HUES64 (cell line): Measurements from ENCODE around the gene RAB9B.

Experiments
- H3K27ac ChIP-seq: 2 replicates; pipeline ENCODE4 v1.7.0; 2013; ENCODE audit warnings: low read depth, low read length, inconsistent platforms
- H3K27me3 ChIP-seq: 2 replicates; pipeline ENCODE4 v1.6.1; 2013; ENCODE audit warnings: mild to moderate bottlenecking, low read length; ENCODE audit not compliant: insufficient read depth
- H3K36me3 ChIP-seq: 2 replicates; pipeline ENCODE4 v1.6.1; 2013; ENCODE audit warnings: mild to moderate bottlenecking, low read length; ENCODE audit not compliant: insufficient read depth
- H3K4me1 ChIP-seq: 2 replicates; pipeline ENCODE4 v1.6.1; 2013; ENCODE audit warnings: mild to moderate bottlenecking, low read length, moderate library complexity; ENCODE audit not compliant: insufficient read depth
- H3K4me3 ChIP-seq: 2 replicates; pipeline ENCODE4 v1.5.1; 2013; ENCODE audit warnings: mild to moderate bottlenecking, low read length, moderate library complexity
- H3K9ac ChIP-seq: 2 replicates; pipeline ENCODE4 v1.6.1; 2013; ENCODE audit warnings: mild to moderate bottlenecking, low read depth, low read length
- H3K9me3 ChIP-seq: 2 replicates; pipeline ENCODE4 v1.6.1; 2013; ENCODE audit warnings: low read depth, low read length; ENCODE audit not compliant: insufficient read depth
- WGBS: fragments of 150-250, 120-280 bp; methylation state at CpG from one replicate; pipeline ENCODE4 v1.1.7; 2013; ENCODE audit warnings: missing lambda C conversion rate; 5-methylcytosine and 5-hydroxymethylcytosine counted together

RAB9B gene

DNA sequence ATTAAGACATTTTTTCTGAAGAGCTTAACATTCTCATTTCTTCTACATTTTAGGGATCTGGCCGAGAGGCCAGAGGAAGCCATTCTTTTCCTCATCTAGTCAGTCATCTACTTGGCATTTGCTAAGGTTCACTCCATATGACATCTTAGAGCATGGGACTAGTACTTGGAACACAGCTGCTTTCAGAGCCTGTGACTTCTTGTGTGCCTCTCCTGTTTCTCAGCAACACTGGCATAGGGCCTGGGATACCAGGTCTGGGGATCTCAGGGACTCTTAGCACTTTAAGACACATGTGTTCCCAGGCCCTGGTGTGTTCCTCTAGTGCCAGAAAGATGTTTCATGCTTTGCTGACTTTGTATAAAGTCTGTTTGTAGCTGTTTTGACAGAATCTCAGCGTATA lies 48.1 kb downstream of the RAB9B start:
- WGBS: 95% methylated on average over 2 of the region's 2 CpGs
- Histone ChIP-seq H3K36me3 (peaks cover 85% of the 10 kb centered on the region), H3K4me3 (no peak overlapping the region), H3K27me3 (no peaks in the 10 kb centered on the region), H3K9ac (no peak overlapping the region), H3K4me1 (no peaks in the 10 kb centered on the region; the same call in 1 of the 2 replicates), H3K9me3 (no peaks in the 10 kb centered on the region), H3K27ac (no peak overlapping the region)

DNA sequence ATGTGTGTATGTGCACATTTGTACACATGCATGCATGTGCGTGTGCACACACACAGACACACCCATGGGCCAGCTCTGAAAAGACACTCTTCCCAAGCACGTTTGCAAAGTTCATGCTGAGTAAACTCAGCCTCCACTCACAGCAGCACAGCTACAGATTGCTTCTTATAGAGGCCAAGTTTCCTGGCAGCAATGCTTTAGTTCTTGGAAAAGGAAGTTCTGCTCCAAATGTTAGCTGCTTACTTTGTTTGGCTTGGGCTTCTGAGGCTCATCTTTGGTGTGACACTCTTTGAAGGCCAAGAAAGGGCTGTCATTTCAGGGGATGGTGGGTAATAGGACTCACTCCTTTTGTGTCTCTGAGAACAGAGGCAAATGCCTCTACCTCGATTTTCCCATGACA lies 48.9 kb downstream of the RAB9B start:
- Histone ChIP-seq H3K27ac (no peak overlapping the region), H3K27me3 (no peaks in the 10 kb centered on the region), H3K4me1 (no peaks in the 10 kb centered on the region; the same call in 1 of the 2 replicates), H3K36me3 (peaks cover 85% of the 10 kb centered on the region), H3K9ac (no peak overlapping the region), H3K4me3 (no peak overlapping the region), H3K9me3 (no peaks in the 10 kb centered on the region)
- WGBS: 91% methylated on average over 3 of the region's 3 CpGs

DNA sequence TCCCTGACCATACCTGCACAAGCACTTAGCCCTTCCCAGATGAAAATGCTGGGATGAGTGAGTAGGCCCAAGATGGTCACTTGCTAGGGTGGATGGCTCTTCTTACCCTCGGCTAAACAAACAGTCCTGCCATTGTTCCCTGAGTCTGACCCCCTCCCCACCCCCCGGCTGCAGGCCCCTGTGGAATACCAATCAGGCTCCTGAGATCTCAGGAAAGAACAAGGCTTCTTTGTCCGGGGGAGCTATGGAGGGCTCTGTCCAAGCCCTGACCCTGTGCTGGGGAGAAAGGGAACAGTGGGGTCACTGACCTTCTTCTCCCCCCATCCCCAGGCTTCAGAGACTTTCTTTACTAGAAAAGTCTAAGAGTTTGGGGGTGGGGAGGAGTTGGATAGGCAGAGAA lies 49.4 kb downstream of the RAB9B start:
- WGBS: 100% methylated on average over 2 of the region's 3 CpGs
- no peak overlapping the region for H3K27ac ChIP-seq
- no peak overlapping the region for H3K4me3 ChIP-seq
- H3K9me3 ChIP-seq: no peaks in the 10 kb centered on the region
- no peak overlapping the region for H3K9ac ChIP-seq
- no peaks in the 10 kb centered on the region for H3K27me3 ChIP-seq
- H3K4me1 ChIP-seq: no peaks in the 10 kb centered on the region; the same call in 1 of the 2 replicates
- H3K36me3 ChIP-seq: peaks cover 85% of the 10 kb centered on the region

DNA sequence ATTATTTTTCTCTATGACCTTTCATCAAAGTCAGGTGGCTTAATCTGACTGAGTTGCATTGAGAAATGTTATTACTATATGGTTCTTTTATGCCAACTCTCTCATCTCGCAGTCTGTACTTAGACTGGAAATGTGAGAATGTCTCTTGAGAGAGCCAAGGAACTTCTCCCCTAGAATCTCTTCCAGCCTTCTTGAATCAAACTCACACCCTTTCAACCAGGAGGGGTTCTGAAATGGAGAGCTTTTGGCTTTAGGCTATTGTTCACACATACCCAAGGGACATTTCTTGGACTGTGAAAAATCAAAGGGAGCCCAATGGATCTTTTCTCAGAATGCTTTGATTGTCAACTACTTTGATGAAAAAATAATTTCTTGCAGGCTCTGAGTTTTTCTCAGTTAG lies 50.4 kb downstream of the RAB9B start:
- H3K4me3 ChIP-seq: no peak overlapping the region
- no peak overlapping the region for H3K27ac ChIP-seq
- H3K9ac ChIP-seq: no peak overlapping the region
- no CpG with 5 or more reads among the region's 1 CpG for WGBS
- no peaks in the 10 kb centered on the region for H3K9me3 ChIP-seq
- H3K4me1 ChIP-seq: no peaks in the 10 kb centered on the region; the same call in 1 of the 2 replicates
- H3K36me3 ChIP-seq: peaks cover 80% of the 10 kb centered on the region
- no peaks in the 10 kb centered on the region for H3K27me3 ChIP-seq

DNA sequence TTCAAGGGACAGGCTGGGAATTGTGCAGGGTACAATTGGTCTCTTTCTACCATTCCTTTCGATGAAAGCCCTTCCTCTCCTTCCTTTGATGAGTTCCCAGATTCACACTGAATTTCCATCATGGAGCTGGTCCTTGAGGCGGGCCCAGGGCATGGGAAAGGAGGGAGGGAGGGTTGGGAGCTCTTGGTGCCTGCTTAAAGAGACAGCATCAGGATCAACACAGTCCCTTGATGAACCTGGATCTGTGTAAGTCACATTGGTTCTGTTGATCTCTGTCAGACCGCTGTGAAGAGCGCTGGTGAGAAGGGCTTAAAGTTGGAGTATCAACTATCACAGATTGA lies 51.0 kb downstream of the RAB9B start:
- Histone ChIP-seq H3K4me1 (no peaks in the 10 kb centered on the region; the same call in 1 of the 2 replicates), H3K9ac (no peak overlapping the region), H3K27ac (no peak overlapping the region), H3K27me3 (no peaks in the 10 kb centered on the region), H3K9me3 (no peaks in the 10 kb centered on the region), H3K4me3 (no peak overlapping the region), H3K36me3 (peaks cover 73% of the 10 kb centered on the region)
- WGBS: 76% methylated on average over 3 of the region's 4 CpGs

DNA sequence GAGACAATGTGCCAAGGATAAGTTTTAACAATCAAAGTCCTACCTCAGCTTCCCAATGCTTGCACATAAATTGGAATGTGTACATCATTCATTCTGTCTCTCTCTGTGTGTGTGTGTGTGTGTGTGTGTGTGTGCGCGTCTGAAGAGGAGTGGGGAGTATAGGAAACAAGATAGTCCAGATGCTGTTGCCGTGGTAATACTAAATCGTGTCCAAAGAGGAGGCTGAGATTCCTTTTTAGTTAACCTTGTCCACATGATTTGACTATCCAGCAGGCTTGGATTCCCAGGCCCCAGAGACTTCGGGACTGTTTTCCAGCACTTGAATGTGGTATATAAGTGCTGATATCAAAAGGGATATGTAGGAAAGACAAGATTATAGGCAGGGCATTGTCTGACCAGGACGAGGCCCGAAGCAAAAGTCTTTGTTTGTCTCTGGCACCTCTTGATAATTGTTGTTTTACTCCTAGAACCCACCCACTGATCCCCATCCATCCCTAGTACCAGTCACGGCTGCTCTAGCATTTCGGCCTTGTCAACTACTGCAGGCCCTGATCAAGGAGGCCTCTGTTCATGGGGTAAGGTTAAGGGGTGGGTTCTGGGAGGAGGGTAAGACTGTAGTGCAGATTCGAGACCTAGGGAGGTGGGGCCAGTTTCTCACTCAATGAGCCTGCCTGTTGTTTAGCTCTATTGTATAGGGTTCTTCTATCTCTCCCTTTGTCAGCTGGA lies 51.6 kb downstream of the RAB9B start:
- Histone ChIP-seq H3K9me3 (no peaks in the 10 kb centered on the region), H3K27ac (no peak overlapping the region), H3K36me3 (peaks cover 68% of the 10 kb centered on the region), H3K4me1 (no peaks in the 10 kb centered on the region; the same call in 1 of the 2 replicates), H3K9ac (no peak overlapping the region), H3K27me3 (no peaks in the 10 kb centered on the region), H3K4me3 (no peak overlapping the region)
- 94% methylated on average over 10 of the region's 10 CpGs for WGBS

DNA sequence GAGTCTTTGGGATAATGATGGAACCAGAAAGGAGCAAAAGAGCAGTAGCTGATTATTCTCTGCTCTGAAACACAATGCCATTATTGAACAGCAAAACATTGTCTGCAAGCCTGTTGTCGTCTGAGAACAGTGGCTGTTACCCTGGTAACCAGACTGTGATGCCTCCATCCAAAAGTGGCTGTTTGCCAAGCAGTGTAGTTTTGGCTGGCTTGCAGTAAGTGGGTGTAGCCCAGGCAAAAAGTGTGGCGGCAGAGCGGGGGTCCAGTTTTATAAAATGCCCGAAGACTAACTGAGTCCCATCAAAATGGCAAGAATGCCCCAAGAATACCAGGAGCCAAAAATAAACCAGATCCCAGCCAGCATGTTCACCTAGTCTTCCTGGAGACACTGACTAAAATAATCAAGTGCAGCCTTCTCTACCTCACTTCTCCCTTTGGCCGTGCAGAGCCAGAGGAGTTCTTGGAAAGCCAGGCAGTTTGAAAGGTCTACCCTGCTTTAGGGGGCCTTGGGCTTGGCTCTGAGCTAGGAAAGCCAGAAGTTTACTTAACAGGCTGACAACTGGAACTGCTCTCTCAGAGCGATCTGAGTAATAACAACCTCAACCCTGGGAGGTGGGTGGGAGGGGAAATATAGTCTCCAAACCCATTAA lies 52.8 kb downstream of the RAB9B start:
- 94% methylated on average over 5 of the region's 6 CpGs for WGBS
- Histone ChIP-seq H3K4me3 (no peak overlapping the region), H3K27me3 (no peaks in the 10 kb centered on the region)

DNA sequence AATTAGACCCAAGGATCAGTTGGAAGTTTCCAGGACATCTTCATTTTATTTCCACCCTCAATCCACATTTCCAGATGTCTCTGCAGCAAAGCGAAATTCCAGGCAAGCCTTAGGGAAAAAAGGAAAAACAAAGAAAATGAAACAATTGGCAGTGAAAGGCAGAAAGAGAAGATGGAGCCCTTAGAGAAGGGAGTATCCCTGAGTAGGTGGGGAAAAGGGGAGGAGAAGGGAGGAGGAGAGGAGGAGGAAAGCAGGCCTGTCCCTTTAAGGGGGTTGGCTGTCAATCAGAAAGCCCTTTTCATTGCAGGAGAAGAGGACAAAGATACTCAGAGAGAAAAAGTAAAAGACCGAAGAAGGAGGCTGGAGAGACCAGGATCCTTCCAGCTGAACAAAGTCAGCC lies 55.5 kb downstream of the RAB9B start, which contains the start of gene PLP1:
TSS of gene PLP1 (plus strand) at position 295 of the 400 bp plus-strand sequence. CDS start 156 bp downstream, outside the sequence.
- no peaks in the 10 kb centered on the region for H3K27me3 ChIP-seq
- WGBS: 69% methylated on average over 2 of the region's 2 CpGs

More for the DNA sequence above, 52.8 kb downstream of the RAB9B start:
- Histone ChIP-seq H3K27ac (no peak overlapping the region), H3K9ac (no peak overlapping the region), H3K9me3 (no peaks in the 10 kb centered on the region), H3K4me1 (no peaks in the 10 kb centered on the region; the same call in 1 of the 2 replicates), H3K36me3 (peaks cover 63% of the 10 kb centered on the region)

DNA sequence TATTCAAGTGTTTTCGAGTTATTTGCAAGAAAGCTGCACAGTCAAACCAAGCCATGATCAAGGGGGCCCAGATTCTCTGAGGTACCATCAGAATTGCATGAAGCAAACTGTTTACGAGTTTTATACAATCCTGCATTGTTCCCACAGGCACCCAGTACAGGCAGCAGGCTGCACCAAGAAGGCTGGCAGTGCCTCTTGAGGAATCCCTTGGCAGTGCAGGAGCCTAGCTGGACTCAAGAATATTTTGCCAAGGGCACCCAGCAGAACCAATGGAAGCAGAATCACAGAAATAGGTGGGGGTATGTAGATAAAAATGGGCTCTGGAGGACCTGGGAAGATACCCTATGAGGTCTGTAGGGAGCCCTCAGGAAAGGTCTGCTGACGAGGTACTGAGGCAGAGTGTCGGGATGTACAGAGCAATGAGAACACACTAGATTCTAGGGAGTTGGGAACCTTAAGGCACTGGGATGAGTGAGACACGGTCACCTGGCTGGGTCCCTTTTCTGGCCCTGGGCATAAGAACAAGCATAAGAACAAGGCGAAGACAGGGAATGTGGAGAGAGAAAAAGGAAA lies 57.9 kb downstream of the RAB9B start:
- H3K4me3 ChIP-seq: no peak overlapping the region
- H3K9ac ChIP-seq: no peak overlapping the region
- H3K36me3 ChIP-seq: peaks cover 24% of the 10 kb centered on the region
- no peak overlapping the region for H3K27ac ChIP-seq
- no peaks in the 10 kb centered on the region; the same call in 1 of the 2 replicates for H3K4me1 ChIP-seq
- no peaks in the 10 kb centered on the region for H3K27me3 ChIP-seq
- 89% methylated on average over 6 of the region's 6 CpGs for WGBS
- H3K9me3 ChIP-seq: no peaks in the 10 kb centered on the region

More for the DNA sequence above, 55.5 kb downstream of the RAB9B start, which contains the start of gene PLP1:
- H3K27ac ChIP-seq: no peak within 1 kb of the TSS
- H3K9me3 ChIP-seq: no peaks in the 10 kb centered on the region
- H3K36me3 ChIP-seq: peaks cover 43% of the 10 kb centered on the region
- H3K4me3 ChIP-seq: peak within 1 kb of the TSS; percentile 38; the same call in 1 of the 2 replicates
- no peaks in the 10 kb centered on the region; the same call in 1 of the 2 replicates for H3K4me1 ChIP-seq
- peak within 1 kb of the TSS; percentile 30; the same call in 1 of the 2 replicates for H3K9ac ChIP-seq

DNA sequence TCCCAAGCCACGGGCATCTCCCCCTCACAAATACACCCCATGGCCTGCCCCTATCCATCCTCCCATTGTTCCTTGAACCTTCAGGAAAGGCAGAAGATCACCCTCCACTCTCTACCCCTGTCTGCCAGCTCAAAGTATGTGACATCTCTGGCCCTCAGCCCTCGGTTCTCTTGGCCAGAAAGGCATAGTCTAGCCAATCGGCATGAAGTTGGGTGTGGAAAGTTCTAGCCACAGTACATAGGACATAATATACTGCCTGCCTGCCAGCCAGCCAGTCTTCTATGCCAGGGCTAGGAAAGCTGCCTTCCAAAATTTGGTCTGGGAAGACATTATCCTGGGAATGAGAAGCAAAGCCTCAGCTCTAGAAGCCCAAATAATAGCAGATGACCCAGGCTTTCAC lies 58.6 kb downstream of the RAB9B start:
- Histone ChIP-seq H3K4me3 (no peak overlapping the region), H3K9me3 (no peaks in the 10 kb centered on the region), H3K36me3 (peaks cover 17% of the 10 kb centered on the region), H3K27ac (no peak overlapping the region), H3K27me3 (no peaks in the 10 kb centered on the region), H3K9ac (no peak overlapping the region), H3K4me1 (no peaks in the 10 kb centered on the region)
- 92% methylated on average over 3 of the region's 3 CpGs for WGBS
